ENCODE data around the gene MYO1E. TPM values are rescaled to one million over a fixed set of nuclear protein-coding genes. Genes with fewer than 3 reads are reported as not detected.

The MYO1E gene
- total RNA-seq, 1 experiment from 2014 or later: 68.8 TPM

DNA sequence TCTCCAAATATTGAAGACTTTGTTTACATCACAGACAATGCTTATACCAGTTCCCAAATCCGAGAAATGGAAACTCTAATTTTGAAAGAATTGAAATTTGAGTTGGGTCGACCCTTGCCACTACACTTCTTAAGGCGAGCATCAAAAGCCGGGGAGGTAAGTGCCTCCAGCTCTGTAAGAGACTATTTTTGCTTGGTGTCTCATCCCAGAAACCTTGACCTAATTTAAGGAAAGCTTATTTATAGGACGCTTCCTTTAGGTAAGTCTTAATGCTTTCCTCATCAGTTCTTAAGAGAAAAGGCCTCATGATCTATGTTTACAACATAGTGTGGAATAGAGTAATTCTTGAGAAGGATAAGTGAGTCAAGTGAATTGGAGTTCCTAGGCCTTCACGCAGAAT, 255.9 kb downstream of the MYO1E start:
- no peak overlapping the region for H2AFZ ChIP-seq (ENCODE audit: low read length)
- no peaks in the 10 kb centered on the region for H3K4me1 ChIP-seq (ENCODE audit: insufficient read depth, low read length)
- ChIA-PET CTCF (no interaction called here), POLR2A (ENCODE audit: unreplicated experiment) (no interaction called here)
- no peak for DNase-seq
- no peaks in the 10 kb centered on the region for H3K9me3 ChIP-seq (ENCODE audit: low read length)
- no TSS peak for BruUV-seq (replicated peaks)
- H3F3A ChIP-seq (ENCODE audit: low read length, unreplicated experiment): no peaks in the 10 kb centered on the region
- H3K4me3 ChIP-seq (ENCODE audit: low read length): no peak overlapping the region
- intact Hi-C loops (cut with micrococcal nuclease): no loop called here
- H3K79me2 ChIP-seq (ENCODE audit: low read length): no peaks in the 10 kb centered on the region
- H3K27ac ChIP-seq (ENCODE audit: low read length): no peak overlapping the region
- H3K36me3 ChIP-seq (ENCODE audit: low read depth, low read length): peaks cover 43% of the 10 kb centered on the region
- TF ChIP-seq, protein P1, sequence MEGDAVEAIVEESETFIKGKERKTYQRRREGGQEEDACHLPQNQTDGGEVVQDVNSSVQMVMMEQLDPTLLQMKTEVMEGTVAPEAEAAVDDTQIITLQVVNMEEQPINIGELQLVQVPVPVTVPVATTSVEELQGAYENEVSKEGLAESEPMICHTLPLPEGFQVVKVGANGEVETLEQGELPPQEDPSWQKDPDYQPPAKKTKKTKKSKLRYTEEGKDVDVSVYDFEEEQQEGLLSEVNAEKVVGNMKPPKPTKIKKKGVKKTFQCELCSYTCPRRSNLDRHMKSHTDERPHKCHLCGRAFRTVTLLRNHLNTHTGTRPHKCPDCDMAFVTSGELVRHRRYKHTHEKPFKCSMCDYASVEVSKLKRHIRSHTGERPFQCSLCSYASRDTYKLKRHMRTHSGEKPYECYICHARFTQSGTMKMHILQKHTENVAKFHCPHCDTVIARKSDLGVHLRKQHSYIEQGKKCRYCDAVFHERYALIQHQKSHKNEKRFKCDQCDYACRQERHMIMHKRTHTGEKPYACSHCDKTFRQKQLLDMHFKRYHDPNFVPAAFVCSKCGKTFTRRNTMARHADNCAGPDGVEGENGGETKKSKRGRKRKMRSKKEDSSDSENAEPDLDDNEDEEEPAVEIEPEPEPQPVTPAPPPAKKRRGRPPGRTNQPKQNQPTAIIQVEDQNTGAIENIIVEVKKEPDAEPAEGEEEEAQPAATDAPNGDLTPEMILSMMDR (conservative IDR thresholded peaks at IDR 0.05; ENCODE audit: low read depth, low read length): no peak
- H3K9me2 ChIP-seq (replicated peaks; ENCODE audit: low read length): no peaks in the 10 kb centered on the region
- no peak for ATAC-seq
- H3K9ac ChIP-seq (ENCODE audit: low read length): no peak overlapping the region
- H3K27me3 ChIP-seq (ENCODE audit: low read length): no peaks in the 10 kb centered on the region
- no peaks in the 10 kb centered on the region for H4K20me1 ChIP-seq (ENCODE audit: low read length)
- no peak overlapping the region for H3K4me2 ChIP-seq (ENCODE audit: low read length)

DNA sequence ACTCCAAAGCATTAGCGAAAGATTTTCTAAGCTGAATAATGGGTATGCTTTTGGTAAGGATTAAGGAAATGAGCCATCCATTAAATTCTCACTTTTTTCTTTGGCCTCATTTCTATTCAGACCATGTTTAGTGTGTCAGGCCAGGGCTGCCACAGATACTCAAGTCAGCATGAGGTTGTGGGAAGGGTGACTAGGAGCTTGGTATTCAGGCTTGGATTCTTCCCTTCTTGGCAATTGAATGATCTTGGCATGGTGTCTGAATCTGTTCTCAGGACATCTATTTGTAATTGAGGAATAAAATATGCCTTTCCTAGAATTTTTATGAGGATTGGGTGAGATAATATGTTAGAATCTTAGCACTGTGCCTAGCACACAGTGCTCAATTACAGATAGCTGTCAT, 256.5 kb downstream of the MYO1E start:
- Histone ChIP-seq H2AFZ (ENCODE audit: low read length) (no peak overlapping the region), H3K27ac (ENCODE audit: low read length) (no peak overlapping the region), H3K9ac (ENCODE audit: low read length) (no peak overlapping the region), H4K20me1 (ENCODE audit: low read length) (no peaks in the 10 kb centered on the region), H3K27me3 (ENCODE audit: low read length) (no peaks in the 10 kb centered on the region), H3K79me2 (ENCODE audit: low read length) (no peaks in the 10 kb centered on the region), H3K4me2 (ENCODE audit: low read length) (no peak overlapping the region), H3K9me3 (ENCODE audit: low read length) (no peaks in the 10 kb centered on the region), H3K4me3 (ENCODE audit: low read length) (no peak overlapping the region), H3F3A (ENCODE audit: low read length, unreplicated experiment) (no peaks in the 10 kb centered on the region), H3K36me3 (ENCODE audit: low read depth, low read length) (peaks cover 46% of the 10 kb centered on the region), H3K9me2 (replicated peaks; ENCODE audit: low read length) (no peaks in the 10 kb centered on the region), H3K4me1 (ENCODE audit: insufficient read depth, low read length) (no peaks in the 10 kb centered on the region)
- POLR2A ChIA-PET (ENCODE audit: unreplicated experiment): no interaction called here
- ATAC-seq: no peak
- DNase-seq: no peak
- TF ChIP-seq EZH2 (IDR thresholded peaks at IDR 0.05; ENCODE audit: low read length, unreplicated experiment) (no peak), EZH2phosphoT487 (IDR thresholded peaks at IDR 0.05; ENCODE audit: borderline replicate concordance, low read length) (no peak)
- TF ChIP-seq, protein P1 (conservative IDR thresholded peaks at IDR 0.05; ENCODE audit: low read depth, low read length): no peak
- CTCF ChIA-PET: no interaction called here
- no TSS peak for BruUV-seq (replicated peaks)
- intact Hi-C loops (cut with micrococcal nuclease): no loop called here

DNA sequence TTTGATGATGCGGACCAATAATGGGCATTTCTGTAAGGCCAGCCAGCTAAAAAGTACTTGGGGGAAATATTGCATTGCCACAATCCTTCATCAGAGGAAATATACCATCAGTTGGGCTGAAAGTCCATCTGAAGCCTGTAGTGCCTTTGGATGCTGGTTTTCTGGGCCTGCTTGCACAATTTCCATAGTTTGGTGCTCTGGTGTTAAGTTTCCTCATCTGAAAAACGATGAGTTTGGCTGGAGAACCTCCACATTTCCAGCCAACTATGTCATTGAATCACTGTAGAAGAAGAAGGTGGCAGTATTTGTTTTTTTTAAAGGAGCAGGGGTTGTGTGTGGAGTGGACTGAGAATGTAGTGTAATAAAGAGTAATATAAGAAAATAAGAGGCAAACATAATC, 257.6 kb downstream of the MYO1E start:
- POLR2A ChIA-PET (ENCODE audit: unreplicated experiment): no interaction called here
- Histone ChIP-seq H3K79me2 (ENCODE audit: low read length) (0 out of 2 replicates have a peak, but pooled peaks cover 5% of the 10 kb centered on the region), H3K4me3 (ENCODE audit: low read length) (no peak overlapping the region), H3K27me3 (ENCODE audit: low read length) (no peaks in the 10 kb centered on the region), H3F3A (ENCODE audit: low read length, unreplicated experiment) (no peaks in the 10 kb centered on the region), H3K4me2 (ENCODE audit: low read length) (no peak overlapping the region), H4K20me1 (ENCODE audit: low read length) (no peaks in the 10 kb centered on the region), H3K9ac (ENCODE audit: low read length) (no peak overlapping the region), H3K9me3 (ENCODE audit: low read length) (no peaks in the 10 kb centered on the region), H3K36me3 (ENCODE audit: low read depth, low read length) (peaks cover 49% of the 10 kb centered on the region), H2AFZ (ENCODE audit: low read length) (no peak overlapping the region), H3K9me2 (replicated peaks; ENCODE audit: low read length) (no peaks in the 10 kb centered on the region), H3K27ac (ENCODE audit: low read length) (no peak overlapping the region), H3K4me1 (ENCODE audit: insufficient read depth, low read length) (no peaks in the 10 kb centered on the region)
- ATAC-seq: no peak
- DNase-seq: no peak
- CTCF ChIA-PET: no interaction called here
- intact Hi-C loops (cut with micrococcal nuclease): no loop called here
- no peak for TF ChIP-seq EZH2phosphoT487 (IDR thresholded peaks at IDR 0.05; ENCODE audit: borderline replicate concordance, low read length)
- TF ChIP-seq EZH2 (IDR thresholded peaks at IDR 0.05; ENCODE audit: low read length, unreplicated experiment): no peak
- TF ChIP-seq, protein P1 (conservative IDR thresholded peaks at IDR 0.05; ENCODE audit: low read depth, low read length): no peak
- no TSS peak for BruUV-seq (replicated peaks)
